ENCODE results near the gene ORC5. TPM values are rescaled to one million over a fixed set of nuclear protein-coding genes. Genes with fewer than 3 reads are reported as not detected.

ORC5 gene
- total RNA-seq, 4 donors from 2014 or later = 11.8 to 36.6 (median 12.7) TPM

GRCh38 chr7:104176332-104176731 lies 31.5 kb downstream of the ORC5 start:
- TF ChIP-seq POLR2A (IDR thresholded peaks at IDR 0.05; ENCODE audit: low read depth) = no peak
- no peak for TF ChIP-seq EP300 (IDR thresholded peaks at IDR 0.05)
- no peak for TF ChIP-seq CTCF (IDR thresholded peaks at IDR 0.05)
- TF ChIP-seq POLR2AphosphoS5 (IDR thresholded peaks at IDR 0.05) = no peak
- Histone ChIP-seq H3K4me3 (no peak overlapping the region), H3K27ac (replicated peaks in 1 of 4) (no peak overlapping the region), H3K27me3 (no peaks in the 10 kb centered on the region), H3K36me3 (peaks cover 0 to 38% (median 19%) of the 10 kb centered on the region in 4 donors), H3K9me3 (no peaks in the 10 kb centered on the region), H3K4me1 (peaks cover 0 to 9% (median 0%) of the 10 kb centered on the region in 4 donors)
- intact Hi-C loops (cut with DNase I) = no loop called here
- no peak for DNase-seq (ENCODE audit: extremely low spot score)
- WGBS = 79% methylated on average over 4 of the region's 4 CpGs

- Histone ChIP-seq H3K4me3 (no peak overlapping the region), H3K27me3 (no peaks in the 10 kb centered on the region), H3K4me1 (peaks cover 0 to 9% (median 0%) of the 10 kb centered on the region in 4 donors), H3K27ac (replicated peaks in 1 of 4) (no peak overlapping the region), H3K36me3 (peaks cover 0 to 38% (median 17%) of the 10 kb centered on the region in 4 donors), H3K9me3 (no peaks in the 10 kb centered on the region)
- intact Hi-C loops (cut with DNase I) = no loop called here
- WGBS = 46% methylated on average over 2 of the region's 2 CpGs
- TF ChIP-seq POLR2A (IDR thresholded peaks at IDR 0.05; ENCODE audit: low read depth) (no peak), CTCF (IDR thresholded peaks at IDR 0.05) (no peak), POLR2AphosphoS5 (IDR thresholded peaks at IDR 0.05) (no peak), EP300 (IDR thresholded peaks at IDR 0.05) (no peak)
- no peak for DNase-seq (ENCODE audit: extremely low spot score)
Observed at GRCh38 chr7:104175361-104175984, 32.3 kb downstream of the ORC5 start.

GRCh38 chr7:104174798-104175197 lies 33.0 kb downstream of the ORC5 start:
- peaks cover 0 to 9% (median 0%) of the 10 kb centered on the region in 4 donors for H3K4me1 ChIP-seq
- DNase-seq (ENCODE audit: extremely low spot score) = no peak
- intact Hi-C loops (cut with DNase I) = no loop called here
- H3K9me3 ChIP-seq = no peaks in the 10 kb centered on the region
- peaks cover 0 to 35% (median 17%) of the 10 kb centered on the region in 4 donors for H3K36me3 ChIP-seq
- H3K27ac ChIP-seq (replicated peaks in 1 of 4) = no peak overlapping the region
- WGBS = 72% methylated on average over 2 of the region's 2 CpGs
- TF ChIP-seq CTCF (IDR thresholded peaks at IDR 0.05) (no peak), EP300 (IDR thresholded peaks at IDR 0.05) (no peak), POLR2A (IDR thresholded peaks at IDR 0.05; ENCODE audit: low read depth) (no peak), POLR2AphosphoS5 (IDR thresholded peaks at IDR 0.05) (no peak)
- H3K27me3 ChIP-seq = no peaks in the 10 kb centered on the region
- no peak overlapping the region for H3K4me3 ChIP-seq

- peaks cover 0 to 54% (median 18%) of the 10 kb centered on the region in 4 donors for H3K36me3 ChIP-seq
- DNase-seq (ENCODE audit: extremely low spot score) = no peak
- TF ChIP-seq POLR2A (IDR thresholded peaks at IDR 0.05; ENCODE audit: low read depth) = no peak
- no peak for TF ChIP-seq CTCF (IDR thresholded peaks at IDR 0.05)
- no peak for TF ChIP-seq EP300 (IDR thresholded peaks at IDR 0.05)
- TF ChIP-seq POLR2AphosphoS5 (IDR thresholded peaks at IDR 0.05) = no peak
- peaks cover 0 to 5% (median 0%) of the 10 kb centered on the region in 4 donors for H3K4me1 ChIP-seq
- intact Hi-C loops (cut with DNase I) = loop anchor here (5.0 kb wide), 1 partner anchor 585 kb away; no protein-coding TSS in a partner anchor
- no peak overlapping the region for H3K27ac ChIP-seq (replicated peaks in 1 of 4)
- H3K27me3 ChIP-seq = no peaks in the 10 kb centered on the region
- H3K4me3 ChIP-seq = no peak overlapping the region
- H3K9me3 ChIP-seq = no peaks in the 10 kb centered on the region
- WGBS = 68% methylated on average over 6 of the region's 6 CpGs
Observed at GRCh38 chr7:104162081-104162480, 45.7 kb downstream of the ORC5 start.

Data from esophagus muscularis mucosa (tissue), 4 donors.